A549 (cell line): ENCODE data around the gene TAB3.
"Not testable (repeated sequence)": the region's sequence is repeated elsewhere in the genome, so short reads cannot be mapped to it uniquely, and the experiment has no call there.

Experiments
- CTCF ChIP-seq: fragments of >200 bp; sonication (Bioruptor Twin); formaldehyde crosslinking; IDR thresholded peaks from 3 replicates; pipeline ENCODE4 v1.5.1; 2016
- NPAS2 ChIP-seq: fragments of 250-450 bp; sonication (Bioruptor Pico); IDR thresholded peaks from 2 replicates; pipeline ENCODE4 v1.8.0; 2022; ENCODE audit warnings: mild to moderate bottlenecking, moderate library complexity, borderline replicate concordance

DNA sequence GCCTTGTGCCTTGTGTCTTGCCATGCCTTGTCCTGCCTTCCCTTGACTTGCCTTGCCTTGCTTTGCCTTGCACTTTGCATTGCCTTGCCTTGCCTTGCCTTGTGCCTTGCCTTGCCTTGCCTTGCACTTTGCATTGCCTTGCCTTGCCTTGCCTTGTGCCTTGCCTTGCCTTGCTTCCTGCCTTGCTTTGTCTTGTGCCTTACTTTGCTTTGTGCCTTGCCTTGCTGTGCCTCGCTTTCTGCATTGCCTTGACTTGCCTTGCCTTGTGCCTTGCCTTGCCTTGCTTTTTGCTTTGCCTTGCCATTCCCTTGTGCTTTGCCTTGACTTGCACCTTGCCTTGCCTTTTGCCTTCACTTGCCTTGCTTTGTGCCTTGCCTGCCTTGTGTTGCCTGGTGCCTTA lies 91.8 kb downstream of the TAB3 start:
- not testable (repeated sequence) for TF ChIP-seq CTCF, NPAS2
